GM19023 (cell line): ENCODE measurements around the gene CCDC112.

Experiments used
- ATAC-seq: cut with Tn5 transposase; IDR thresholded peaks from one replicate; pipeline ENCODE4 v1.9.1; 2021; ENCODE audit warnings: mild to moderate bottlenecking, moderate library complexity; ENCODE audit not compliant: unreplicated experiment

Gene CCDC112

DNA sequence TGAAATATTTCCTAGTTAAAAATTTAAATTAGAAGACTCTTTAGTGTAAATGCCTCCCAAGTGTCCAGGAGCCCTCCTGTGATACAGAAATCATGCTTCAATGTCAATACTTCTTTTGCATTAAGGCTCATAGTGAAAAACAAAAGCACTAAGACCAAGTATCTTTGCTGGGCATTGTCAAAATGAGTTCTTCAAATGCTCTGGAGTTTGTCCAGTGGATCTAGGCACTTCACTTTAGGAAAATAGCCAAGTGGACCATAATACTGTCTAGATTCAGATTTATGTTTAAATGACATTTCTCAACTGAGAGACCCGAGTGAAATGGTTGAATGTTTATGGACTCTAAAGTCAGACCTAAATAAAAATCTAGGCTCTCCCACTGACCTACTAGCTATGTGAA, 21.3 kb upstream of the CCDC112 start:
- ATAC-seq: no peak

DNA sequence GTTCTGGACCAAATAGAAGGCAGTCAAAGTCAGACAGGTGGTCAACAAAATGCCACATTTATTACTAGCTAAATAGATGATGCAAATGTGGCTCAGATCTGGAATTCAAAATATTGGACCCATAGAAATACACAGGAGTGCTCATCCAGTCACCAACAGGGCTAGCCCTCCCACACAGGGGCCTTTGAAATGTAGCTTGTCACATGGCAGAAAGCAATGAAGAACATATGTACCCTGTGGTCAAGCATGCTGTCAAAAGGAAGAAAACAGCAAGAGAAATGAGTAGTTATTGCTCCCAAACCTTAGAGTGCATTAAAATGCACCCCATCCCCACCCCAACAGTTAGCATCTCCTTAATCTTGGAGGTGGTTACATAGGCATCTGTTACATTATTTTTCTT, 20.9 kb upstream of the CCDC112 start:
- no peak for ATAC-seq

DNA sequence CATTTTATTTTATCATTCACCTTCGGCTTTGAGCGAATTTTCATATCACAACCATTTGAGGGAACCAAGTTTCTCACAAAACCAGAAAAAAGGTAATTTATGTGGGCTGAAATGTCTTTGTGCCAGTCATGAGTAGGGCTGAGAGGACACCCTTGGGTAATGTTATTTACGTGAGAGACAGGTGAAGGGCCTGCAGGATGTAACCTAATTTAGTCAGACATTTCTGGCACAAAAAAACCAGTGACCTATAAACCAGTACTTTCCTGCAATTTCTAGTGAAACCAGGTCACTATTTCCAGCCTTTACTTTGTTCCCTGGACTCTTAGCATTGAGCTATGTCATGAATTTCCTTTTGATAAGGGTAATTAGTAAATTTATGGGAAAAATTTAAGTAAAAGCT, 17.2 kb upstream of the CCDC112 start:
- ATAC-seq: no peak

DNA sequence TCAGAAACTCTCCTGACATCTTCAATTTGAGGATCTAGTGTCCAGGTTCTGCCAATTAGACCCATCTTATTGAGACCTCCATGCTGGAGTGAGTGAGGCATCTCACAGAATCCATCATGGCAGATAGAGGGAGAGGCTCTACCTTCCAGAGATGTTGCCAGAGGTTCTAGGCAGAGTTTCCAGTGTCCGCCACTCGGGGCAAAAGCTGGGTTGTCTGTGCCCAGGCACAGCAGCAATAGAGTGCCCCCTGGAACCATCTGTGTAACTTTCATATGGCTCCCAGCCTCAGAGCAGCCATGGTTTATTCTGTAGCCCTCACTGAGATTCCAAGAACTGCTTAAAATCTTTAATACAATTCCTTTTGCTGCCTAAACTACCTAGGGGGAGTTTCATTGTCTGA, 16.6 kb upstream of the CCDC112 start:
- no peak for ATAC-seq

DNA sequence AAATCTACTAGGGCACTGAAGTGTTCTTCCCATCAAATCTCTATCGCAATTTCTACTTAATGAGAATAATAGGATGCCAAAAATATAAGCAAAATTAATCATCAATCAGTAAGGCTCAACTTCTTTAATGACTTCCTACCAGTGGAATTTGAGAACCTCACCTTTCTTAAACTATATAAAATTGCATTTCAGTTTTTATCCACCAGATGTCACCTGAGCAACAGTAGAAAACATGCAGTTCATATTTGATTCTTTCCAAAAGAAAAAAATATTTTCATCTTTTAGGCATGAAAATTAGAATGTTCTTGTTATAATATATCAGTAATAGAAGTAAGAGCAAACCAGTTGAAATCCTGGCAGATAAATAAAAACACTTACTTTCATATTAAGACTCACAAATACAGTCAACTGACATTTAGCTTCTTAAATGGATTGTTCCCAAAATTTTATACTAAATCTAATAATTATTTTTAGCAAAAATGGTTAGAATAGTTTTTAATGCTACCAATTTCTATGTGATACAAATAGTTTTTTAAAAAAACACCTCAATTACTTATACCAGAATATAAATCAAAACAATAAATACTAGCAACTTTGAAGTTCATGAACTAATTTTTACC, 13.4 kb upstream of the CCDC112 start:
- no peak for ATAC-seq

DNA sequence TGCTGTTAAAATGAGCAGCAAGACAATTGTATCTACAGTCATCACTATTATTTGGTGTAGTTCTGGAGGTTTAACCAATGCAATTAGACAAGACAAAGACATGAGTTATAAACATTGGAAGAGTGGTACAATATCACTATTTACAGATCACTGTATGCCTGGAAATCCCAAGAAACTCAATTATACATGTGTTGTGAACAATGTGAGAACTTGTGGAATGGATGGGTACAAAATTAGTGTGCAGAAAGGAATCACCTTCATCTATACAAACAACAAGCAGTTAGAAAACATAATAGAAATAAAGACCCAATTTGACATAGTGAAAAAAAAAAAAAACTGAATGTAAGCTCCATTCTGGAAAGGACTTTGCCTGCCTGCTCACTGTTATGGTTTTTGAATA, 12.4 kb upstream of the CCDC112 start:
- ATAC-seq: no peak

DNA sequence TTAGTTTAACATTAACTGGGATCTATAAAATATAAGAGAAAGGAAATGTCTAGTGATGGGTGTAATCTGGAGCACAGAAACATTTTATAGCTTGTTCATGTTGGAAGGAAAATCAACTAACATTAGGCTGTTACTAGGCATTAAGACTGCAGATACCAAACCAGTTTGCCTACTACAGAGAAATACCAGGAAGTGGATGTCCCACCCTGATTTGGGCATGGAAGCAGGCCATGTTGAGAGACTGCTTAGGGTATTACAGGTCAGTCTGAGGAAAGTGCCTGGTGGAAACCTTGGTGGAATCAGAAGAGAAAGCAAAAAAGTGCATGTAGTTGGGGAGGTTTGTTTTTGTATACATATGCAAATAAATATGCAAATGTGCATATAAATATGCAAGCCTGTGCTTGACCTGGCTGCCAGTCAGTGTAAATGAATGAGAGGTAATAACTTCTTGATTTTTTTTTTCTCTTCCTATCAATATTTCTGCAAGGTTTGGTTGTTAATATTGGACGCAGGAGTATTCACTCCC, 9.6 kb upstream of the CCDC112 start:
- ATAC-seq: no peak

DNA sequence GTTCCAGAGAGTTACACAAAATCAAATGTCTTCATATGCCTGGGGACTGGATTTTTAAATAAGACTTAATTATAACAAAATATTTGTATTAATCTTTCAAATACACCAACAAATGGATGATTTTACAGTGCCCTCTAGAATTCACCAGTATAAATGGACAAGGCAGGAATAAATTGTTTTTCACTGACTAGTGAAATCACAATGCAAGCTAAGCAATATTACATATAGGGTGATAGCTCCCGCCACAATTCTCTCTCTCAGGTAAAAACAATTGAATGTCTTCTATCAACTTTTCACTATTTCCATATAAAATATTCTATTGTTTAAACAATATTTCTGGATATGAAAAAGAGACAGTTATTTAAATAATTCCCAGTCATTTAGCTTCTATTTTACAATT, 8.0 kb upstream of the CCDC112 start:
- ATAC-seq: no peak

DNA sequence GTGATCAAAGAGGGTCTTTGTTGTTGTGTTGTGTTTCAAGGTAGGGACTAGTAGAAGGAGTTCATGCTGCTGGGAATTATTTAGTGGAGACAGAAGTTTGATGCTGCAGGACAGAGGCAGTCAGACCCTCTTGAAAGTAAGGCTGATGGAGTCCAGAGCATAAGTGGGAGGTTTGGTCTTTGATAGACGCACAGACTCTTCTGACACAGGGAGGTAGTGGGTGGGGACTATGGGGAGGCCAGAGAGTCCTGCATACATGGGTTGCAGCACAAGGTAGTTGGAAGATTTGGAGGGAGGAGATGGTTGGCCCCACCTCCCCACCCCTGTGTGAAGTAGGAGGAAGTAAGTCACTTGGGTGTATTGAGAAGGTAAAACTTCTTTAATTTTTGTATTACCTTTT, 2.4 kb upstream of the CCDC112 start:
- no peak for ATAC-seq

DNA sequence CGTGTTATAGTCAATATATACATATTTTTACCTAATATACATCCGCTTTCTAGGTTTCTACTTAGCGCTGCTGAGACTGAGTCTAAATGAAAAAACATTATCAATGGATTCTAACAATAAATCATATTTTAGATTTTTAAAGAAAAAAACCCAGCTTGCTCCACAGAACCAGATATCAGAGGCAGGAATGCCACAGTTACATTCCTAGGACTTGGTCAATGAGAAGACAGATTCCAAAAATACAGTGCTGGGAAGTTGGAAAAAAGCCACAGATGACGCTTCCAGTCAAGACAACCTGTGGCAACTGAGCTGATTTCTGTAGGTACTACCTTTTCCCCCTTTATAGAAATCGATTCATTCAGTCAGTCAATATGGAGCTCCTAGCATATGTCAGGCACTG, 577 bp upstream of the CCDC112 start:
- ATAC-seq: no peak

DNA sequence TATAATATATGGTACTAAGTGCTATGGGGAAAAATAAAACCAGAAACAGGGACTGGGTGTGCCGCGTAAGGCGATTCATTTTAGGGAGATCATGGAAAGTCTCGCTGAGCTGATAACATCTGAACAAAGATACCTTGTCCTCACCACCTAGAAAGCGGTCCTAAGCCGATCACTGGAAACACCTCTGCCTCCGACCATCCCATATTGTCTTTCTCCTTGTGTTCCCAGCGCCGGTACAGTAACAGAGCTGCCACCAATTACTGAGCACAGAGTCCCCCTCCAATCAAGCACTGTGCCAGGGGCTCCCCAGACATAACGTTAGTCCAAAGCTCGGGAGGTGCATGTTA, 704 bp downstream of the CCDC112 start:
- no peak for ATAC-seq

DNA sequence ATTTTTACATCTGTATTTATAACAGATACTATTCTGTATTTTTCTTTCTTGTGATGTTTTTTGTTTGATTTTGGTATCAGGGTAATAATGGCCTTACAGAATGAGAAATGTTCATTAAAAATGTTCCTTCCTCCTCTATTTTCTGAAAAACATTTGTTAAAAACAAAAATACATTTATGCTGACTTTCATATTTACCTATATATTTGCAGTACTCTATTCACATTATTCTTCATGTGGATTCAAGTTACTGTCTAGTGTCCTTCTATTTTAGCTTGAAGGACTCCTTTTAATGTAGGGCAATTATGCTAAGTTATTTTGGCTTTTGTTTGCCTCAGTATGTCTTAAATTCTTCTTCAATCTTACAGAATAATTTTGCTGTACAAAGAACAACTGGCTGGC, 5.1 kb downstream of the CCDC112 start:
- no peak for ATAC-seq

DNA sequence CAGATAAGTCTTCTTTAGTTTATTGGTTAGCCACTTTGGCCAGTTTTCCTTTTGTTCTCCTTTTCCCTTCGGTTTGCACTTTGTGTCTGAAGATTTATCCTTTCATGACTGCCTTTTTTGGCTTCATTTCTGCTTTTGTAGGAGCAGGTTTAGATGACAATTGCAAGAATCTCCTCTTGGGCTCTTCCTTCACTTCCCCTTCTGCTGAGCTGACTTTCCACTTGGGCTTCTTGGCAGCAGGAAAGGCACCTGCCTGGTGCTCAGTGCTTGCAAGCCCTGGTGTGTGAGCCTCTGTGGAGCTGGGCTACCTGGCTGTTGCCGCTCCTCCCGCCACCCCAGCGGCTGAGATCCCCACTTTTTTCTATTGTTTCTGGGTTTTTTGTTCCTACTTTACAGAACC, 7.3 kb downstream of the CCDC112 start:
- ATAC-seq: no peak

DNA sequence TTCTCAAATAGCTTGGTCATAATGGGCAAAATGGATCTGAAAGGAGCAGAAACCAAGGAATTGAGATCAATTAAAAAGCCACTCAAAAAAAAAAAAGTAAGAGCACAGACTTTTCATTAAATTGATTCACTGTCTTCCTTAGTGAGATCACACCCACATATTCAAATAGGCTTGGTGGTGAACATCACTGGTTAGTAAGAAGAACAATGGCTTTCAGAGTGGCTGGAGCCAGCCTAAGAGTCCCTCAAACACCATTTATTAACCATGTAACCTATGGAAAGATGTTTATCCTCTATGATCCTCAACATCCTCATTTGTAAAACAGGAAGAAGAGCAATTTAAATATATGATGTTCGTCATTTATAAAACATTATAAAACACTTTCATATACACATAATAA, 12.4 kb downstream of the CCDC112 start:
- no peak for ATAC-seq

DNA sequence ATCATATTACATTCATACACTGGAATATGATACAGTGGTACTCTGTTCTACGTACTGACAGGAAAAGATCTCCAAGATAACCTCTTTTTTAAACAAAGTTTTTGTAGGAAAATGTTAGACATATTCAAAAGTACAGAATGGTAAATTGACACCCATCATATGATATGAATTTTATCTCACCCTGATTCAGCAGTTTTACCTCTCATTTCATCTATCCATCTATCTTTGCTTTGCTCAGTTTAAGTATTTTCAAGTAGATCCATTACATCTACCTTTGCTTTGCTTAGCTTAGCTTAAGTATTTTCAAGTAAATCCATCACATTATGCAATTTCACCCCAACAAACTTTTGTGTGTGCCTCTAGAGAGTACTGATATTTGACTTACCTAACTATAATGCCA, 14.3 kb downstream of the CCDC112 start:
- no peak for ATAC-seq

DNA sequence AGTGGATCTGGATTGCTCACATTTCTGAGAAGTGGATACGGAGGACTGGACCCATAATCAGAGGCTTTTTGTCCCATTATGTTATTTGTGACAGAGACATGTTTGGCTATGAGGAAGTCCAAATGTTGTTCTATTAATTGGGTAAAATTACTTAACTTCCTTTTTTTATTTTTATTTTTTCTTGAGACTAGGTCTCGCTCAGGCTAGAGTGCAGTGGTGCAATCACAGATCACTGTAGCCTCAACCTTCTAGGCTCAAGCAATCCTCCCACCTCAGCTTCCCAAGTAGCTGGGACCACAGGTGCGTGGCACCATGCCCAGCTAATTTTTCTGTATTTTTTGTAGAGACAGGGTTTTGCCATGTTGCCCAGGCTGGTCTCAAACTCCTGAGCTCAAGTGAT, 21.9 kb downstream of the CCDC112 start:
- ATAC-seq: no peak

DNA sequence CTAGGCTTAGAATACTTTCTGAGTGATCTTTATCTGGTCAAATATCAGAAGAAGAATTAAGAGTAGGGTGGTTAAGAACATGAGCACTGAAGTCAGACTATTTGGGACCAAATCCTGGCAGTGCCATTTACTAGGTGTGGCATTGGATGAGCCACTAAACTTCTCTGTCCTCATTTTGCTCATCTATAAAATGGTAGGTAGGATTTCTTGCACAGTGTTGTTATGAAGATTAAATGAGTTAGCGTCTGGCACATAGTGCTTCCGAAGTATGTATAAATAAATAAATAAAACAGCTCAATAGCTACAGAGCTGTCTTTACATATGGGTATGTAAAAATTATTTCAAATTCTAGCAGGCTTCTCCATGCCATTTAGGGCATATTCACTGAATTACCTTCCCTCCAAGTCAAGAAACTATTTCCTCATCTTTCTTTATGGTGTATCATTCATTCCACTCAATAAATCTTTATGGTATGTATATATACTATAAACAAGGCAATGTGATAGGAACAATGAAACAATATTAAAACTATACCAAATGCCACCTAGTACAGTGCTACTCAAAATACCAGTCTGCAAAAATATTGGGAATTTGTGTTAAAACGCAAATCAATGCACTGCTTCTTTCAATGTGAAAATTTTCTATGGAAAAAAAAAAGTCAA, 24.0 kb downstream of the CCDC112 start:
- no peak for ATAC-seq

DNA sequence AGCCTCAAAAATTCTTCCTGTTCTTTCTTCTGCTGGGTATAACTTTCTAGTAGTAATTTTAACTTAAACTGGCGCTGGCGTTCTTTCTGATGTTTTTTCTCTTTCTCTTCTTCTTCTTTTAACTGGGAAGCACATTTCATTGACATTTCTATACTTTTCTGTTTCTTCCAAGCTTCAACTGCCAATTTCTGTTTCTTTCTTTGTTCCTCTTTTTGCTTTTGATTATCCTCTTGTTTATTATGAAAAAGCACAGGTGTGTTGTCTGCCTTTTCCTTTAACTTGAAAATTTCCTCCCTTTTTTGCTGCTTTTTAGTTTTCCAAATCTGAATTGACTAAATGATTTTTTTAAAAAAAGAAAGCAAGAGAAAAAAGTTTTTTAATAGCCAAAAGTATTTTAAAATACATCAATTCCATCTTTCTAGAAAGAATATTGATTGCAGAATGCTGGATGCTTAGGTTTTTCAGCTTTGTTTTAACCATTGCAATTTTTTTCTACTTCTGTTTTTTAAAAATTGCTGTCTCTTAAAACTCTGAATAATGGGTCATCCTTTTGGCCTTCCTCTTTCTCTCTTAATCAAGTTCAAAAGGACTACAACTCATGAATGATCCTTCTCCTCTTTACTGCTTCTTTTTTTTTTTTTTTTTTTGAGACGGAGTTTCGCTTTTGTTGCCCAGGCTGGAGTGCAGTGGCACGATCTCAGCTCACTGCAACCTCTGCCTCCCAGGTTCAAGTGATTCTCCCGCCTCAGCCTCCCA, 25.0 kb downstream of the CCDC112 start:
- ATAC-seq: no peak

DNA sequence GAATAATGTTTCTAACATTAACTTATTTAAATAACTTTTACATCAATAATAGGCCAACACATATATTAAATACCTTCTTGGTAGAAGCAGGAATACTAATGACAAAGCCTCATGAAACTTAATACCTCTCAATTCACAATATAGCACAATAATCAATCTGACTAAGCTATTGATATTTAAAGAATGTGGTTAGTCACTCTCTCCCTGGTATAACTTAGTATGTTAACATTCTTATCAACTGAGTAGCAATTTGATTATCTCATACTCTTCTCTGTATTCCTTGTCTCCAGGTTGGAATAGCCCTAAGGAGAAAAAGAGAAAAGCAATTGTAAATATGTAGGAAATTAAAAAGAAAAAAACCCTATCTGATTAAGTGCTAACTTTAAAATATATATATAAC, 28.8 kb downstream of the CCDC112 start:
- ATAC-seq: no peak

DNA sequence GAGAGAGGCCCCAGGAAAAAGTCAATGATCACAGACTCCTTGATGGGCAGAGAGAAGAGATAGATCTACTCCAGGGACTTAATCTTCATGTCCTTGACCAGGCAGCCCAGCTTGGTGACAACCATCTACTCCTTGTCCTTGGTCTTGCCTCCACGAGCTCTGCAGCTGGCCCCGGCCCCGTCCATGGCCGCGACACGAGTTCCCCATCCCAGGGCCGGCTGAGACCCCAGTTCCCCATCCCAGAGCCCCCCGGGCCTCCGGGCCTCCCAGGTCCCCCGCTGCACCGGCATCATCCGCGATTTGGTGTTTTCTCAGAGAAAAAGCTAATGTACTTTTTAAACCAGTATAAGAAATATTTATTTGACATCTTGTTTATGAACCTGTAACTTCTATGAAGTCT, 31.2 kb downstream of the CCDC112 start:
- ATAC-seq: no peak

DNA sequence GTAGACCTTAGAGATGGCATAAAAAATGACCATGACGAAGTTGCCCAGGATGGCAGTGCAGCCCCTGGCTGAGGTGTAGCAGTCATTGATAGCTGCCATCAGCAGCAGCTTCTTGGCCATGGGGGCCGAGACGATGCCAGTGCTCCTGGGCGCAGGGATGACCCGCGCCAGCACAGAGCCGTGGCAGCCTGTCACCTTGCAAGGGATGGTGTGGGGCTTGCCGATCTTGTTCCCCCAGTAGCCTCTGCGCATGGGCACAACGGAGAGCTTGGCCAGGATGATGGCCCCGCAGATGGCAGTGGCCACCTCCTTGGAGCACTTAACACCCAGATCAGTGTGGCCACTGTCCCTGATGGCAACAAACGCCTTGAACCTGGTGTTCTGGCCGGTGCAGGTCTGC, 31.7 kb downstream of the CCDC112 start:
- ATAC-seq: no peak

DNA sequence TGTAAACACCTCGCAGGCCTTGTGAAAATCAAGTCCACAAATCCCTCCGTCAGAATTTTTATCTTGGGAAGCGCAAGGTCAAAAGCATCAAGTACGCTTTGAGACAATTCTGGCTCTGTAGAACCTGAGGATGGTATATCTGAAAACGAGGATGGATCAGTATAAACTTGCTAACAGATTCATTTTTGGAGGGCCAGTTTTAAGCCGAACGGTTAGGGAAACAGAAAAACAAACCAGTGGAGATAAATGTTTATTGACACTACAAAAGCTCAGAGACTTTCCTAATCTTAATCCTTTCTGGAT, 33.4 kb downstream of the CCDC112 start:
- ATAC-seq: no peak
